ENCODE measurements around the gene DDIT3.
"Not testable (repeated sequence)": the region's sequence is repeated elsewhere in the genome, so short reads cannot be mapped to it uniquely, and the experiment has no call there.

Gene DDIT3

GRCh38 chr12:57511161-57511560 lies 9.2 kb downstream of the DDIT3 start:
- no peak overlapping the region for H3K4me3 ChIP-seq (ENCODE audit: low read depth, low read length)
- no peak for DNase-seq (ENCODE audit: low read depth)
- TF ChIP-seq MYC (IDR thresholded peaks at IDR 0.05; ENCODE audit: low read depth, low read length): no peak
- TF ChIP-seq, protein P1, sequence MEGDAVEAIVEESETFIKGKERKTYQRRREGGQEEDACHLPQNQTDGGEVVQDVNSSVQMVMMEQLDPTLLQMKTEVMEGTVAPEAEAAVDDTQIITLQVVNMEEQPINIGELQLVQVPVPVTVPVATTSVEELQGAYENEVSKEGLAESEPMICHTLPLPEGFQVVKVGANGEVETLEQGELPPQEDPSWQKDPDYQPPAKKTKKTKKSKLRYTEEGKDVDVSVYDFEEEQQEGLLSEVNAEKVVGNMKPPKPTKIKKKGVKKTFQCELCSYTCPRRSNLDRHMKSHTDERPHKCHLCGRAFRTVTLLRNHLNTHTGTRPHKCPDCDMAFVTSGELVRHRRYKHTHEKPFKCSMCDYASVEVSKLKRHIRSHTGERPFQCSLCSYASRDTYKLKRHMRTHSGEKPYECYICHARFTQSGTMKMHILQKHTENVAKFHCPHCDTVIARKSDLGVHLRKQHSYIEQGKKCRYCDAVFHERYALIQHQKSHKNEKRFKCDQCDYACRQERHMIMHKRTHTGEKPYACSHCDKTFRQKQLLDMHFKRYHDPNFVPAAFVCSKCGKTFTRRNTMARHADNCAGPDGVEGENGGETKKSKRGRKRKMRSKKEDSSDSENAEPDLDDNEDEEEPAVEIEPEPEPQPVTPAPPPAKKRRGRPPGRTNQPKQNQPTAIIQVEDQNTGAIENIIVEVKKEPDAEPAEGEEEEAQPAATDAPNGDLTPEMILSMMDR (IDR thresholded peaks at IDR 0.05; ENCODE audit: low read depth, low read length): no peak
- TF ChIP-seq POLR2A (IDR thresholded peaks at IDR 0.05; ENCODE audit: extremely low read depth, insufficient read length): no peak
- no peak for TF ChIP-seq MAX (IDR thresholded peaks at IDR 0.05; ENCODE audit: low read depth, low read length)

GRCh38 chr12:57507796-57508195 lies 12.5 kb downstream of the DDIT3 start:
- not testable (repeated sequence) for DNase-seq (ENCODE audit: low read depth); H3K4me3 ChIP-seq (ENCODE audit: low read depth, low read length)

DNA sequence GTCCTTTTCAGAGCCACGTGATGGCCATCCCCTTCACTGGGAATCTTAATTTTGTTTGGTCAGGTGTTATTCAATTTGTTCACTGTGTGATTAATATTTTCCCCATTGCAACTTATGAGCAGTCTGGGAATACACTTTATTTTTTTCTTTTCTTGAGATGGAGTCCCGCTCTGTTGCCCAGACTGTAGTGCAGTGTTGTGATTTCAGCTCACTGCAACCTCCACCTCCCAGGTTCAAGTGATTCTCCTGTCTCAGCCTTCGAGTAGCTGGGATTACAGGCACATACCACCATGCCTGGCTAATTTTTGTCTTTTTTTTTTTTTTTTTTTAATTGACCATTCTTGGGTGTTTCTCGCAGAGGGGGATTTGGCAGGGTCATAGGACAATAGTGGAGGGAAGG lies 13.8 kb downstream of the DDIT3 start:
- DNase-seq (ENCODE audit: low read depth); H3K4me3 ChIP-seq (ENCODE audit: low read depth, low read length): not testable (repeated sequence)

DNA sequence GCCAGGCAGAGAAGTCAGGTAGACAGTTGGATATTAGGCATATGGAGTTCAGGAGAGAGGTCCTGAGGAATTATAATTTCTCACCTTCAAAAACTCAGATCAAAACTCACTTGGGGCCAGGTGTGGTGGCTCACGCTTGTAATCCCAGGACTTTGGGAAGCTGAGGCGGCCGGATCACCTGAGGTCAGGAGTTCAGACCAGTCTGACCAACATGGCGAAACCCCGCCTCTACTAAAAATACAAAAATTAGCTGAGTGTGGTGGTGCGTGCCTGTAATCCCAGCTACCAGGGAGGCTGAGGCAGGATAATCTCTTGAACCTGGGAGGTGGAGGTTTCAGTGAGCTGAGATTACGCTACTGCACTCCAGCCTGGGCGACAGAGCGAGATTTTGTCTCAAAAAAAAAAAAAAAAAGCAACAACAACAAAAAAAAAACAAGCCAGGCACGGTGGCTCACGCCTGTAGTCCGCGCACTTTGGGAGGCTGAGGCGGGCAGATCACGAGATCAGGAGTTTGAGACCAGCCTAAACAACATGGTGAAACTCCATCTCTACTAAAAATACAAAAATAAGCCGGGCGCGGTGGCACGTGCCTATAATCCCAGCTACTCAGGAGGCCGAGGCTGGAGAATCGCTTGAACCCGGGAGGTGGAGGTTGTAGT lies 17.9 kb downstream of the DDIT3 start:
- not testable (repeated sequence) for H3K4me3 ChIP-seq (ENCODE audit: low read depth, low read length); DNase-seq (ENCODE audit: low read depth)

DNA sequence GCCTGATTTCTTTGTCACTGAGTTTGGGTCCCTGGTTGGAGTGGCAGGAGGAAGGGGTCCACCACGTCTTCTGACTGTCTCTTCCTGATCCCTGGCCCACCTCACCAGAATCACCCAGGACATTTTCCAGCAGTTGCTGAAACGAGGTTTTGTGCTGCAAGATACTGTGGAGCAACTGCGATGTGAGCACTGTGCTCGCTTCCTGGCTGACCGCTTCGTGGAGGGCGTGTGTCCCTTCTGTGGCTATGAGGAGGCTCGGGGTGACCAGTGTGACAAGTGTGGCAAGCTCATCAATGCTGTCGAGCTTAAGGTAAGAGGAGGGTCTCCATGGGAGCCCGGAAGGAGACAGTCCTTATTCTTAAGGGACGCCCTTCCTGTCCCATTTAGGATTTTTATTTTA lies 20.1 kb downstream of the DDIT3 start:
- no peak for TF ChIP-seq MYC (IDR thresholded peaks at IDR 0.05; ENCODE audit: low read depth, low read length)
- TF ChIP-seq, protein P1 (IDR thresholded peaks at IDR 0.05; ENCODE audit: low read depth, low read length): no peak
- no peak for TF ChIP-seq MAX (IDR thresholded peaks at IDR 0.05; ENCODE audit: low read depth, low read length)
- TF ChIP-seq POLR2A (IDR thresholded peaks at IDR 0.05; ENCODE audit: extremely low read depth, insufficient read length): no peak
- no peak overlapping the region for H3K4me3 ChIP-seq (ENCODE audit: low read depth, low read length)
- DNase-seq (ENCODE audit: low read depth): no peak

DNA sequence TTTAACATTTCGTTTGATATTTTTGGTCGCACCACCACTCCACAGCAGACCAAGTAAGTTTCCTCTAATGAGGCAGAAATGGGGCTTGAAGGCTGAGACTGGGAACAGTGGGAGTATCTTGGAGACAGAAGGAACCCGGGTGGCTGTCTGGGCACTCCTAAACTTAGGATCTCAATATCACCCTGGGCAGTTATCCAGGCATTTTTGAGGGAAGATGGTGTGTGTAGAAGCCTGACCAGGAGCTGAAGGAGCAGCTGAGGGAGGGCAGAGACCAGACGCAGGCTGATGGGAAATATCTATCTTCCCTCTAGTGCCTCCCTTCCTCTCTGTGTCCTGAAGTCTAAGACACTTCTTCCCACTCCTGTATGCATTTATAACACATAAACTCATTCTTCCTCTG lies 21.7 kb downstream of the DDIT3 start:
- H3K4me3 ChIP-seq (ENCODE audit: low read depth, low read length): no peak overlapping the region
- TF ChIP-seq POLR2A (IDR thresholded peaks at IDR 0.05; ENCODE audit: extremely low read depth, insufficient read length) (no peak), MYC (IDR thresholded peaks at IDR 0.05; ENCODE audit: low read depth, low read length) (no peak), MAX (IDR thresholded peaks at IDR 0.05; ENCODE audit: low read depth, low read length) (no peak)
- TF ChIP-seq, protein P1 (IDR thresholded peaks at IDR 0.05; ENCODE audit: low read depth, low read length): no peak
- no peak for DNase-seq (ENCODE audit: low read depth)

- no peak for DNase-seq (ENCODE audit: low read depth)
- no peak overlapping the region for H3K4me3 ChIP-seq (ENCODE audit: low read depth, low read length)
- no peak for TF ChIP-seq POLR2A (IDR thresholded peaks at IDR 0.05; ENCODE audit: extremely low read depth, insufficient read length)
- no peak for TF ChIP-seq MAX (IDR thresholded peaks at IDR 0.05; ENCODE audit: low read depth, low read length)
- TF ChIP-seq, protein P1 (IDR thresholded peaks at IDR 0.05; ENCODE audit: low read depth, low read length): no peak
- no peak for TF ChIP-seq MYC (IDR thresholded peaks at IDR 0.05; ENCODE audit: low read depth, low read length)
These were observed 22.2 kb downstream of the DDIT3 start for GRCh38 chr12:57498132-57498502.

Data from NB4 (cell line).